H1 (cell line): ENCODE results near the gene SIK1. TPM values are rescaled to one million over a fixed set of nuclear protein-coding genes. Genes with fewer than 3 reads are reported as not detected.
"Not testable (repeated sequence)": the region's sequence is repeated elsewhere in the genome, so short reads cannot be mapped to it uniquely, and the experiment has no call there.

Experiments
- CTCF ChIA-PET: fragments of 300-600 bp; sonication (Branson Sonifier 250); formaldehyde crosslinking; loops from one replicate; lab custom pipeline; 2021; ENCODE audit not compliant: partially characterized antibody; lab: Charles Lee
- POLR2A ChIA-PET: fragments of 300-600 bp; sonication (Branson Sonifier 250); formaldehyde crosslinking; loops from one replicate; lab custom pipeline; 2021; ENCODE audit warnings: inconsistent platforms; ENCODE audit not compliant: partially characterized antibody; lab: Charles Lee
- DNase-seq, 2 experiments: peaks; one replicate each; pipeline versions ENCODE4 v3.0.0 to v3.0.0-alpha.2; 2010 to 2022; ENCODE audit warnings: low spot score in 2 of 2, low read depth in 1 of 2, mixed read lengths in 1 of 2
- FAIRE-seq: peaks from 2 replicates; lab custom pipeline; 2011; peaks lifted over from hg19 to GRCh38; lab: Jason Lieb, UNC
- H2AFZ ChIP-seq: 2 replicates; pipeline ENCODE4 v1.8.1; 2012; ENCODE audit warnings: low read length, inconsistent platforms
- H2AK5ac ChIP-seq: 2 replicates; pipeline ENCODE4 v1.6.1; 2013; ENCODE audit warnings: low read depth, low read length
- H2BK120ac ChIP-seq: replicated peaks from 2 replicates; pipeline ENCODE3; 2013; ENCODE audit warnings: low read depth, low read length, inconsistent platforms
- H2BK12ac ChIP-seq: 2 replicates; pipeline ENCODE4 v1.6.1; 2013; ENCODE audit warnings: low read depth, low read length
- H2BK15ac ChIP-seq: 2 replicates; pipeline ENCODE4 v1.6.1; 2013; ENCODE audit warnings: low read length
- H2BK20ac ChIP-seq: 2 replicates; pipeline ENCODE4 v1.6.1; 2013; ENCODE audit warnings: low read length
- H2BK5ac ChIP-seq: 2 replicates; pipeline ENCODE4 v1.6.1; 2013; ENCODE audit warnings: low read depth, low read length
- H3K14ac ChIP-seq: 2 replicates; pipeline ENCODE4 v1.6.1; 2013; ENCODE audit warnings: inconsistent platforms; ENCODE audit not compliant: insufficient read length
- H3K18ac ChIP-seq: 2 replicates; pipeline ENCODE4 v1.6.1; 2013; ENCODE audit warnings: low read length; ENCODE audit errors: extremely low read depth
- H3K23ac ChIP-seq: 2 replicates; pipeline ENCODE4 v1.6.1; 2013; ENCODE audit warnings: inconsistent platforms; ENCODE audit not compliant: insufficient read length
- H3K23me2 ChIP-seq: 2 replicates; pipeline ENCODE4 v1.6.1; 2013; ENCODE audit warnings: low read depth, low read length
- H3K27ac ChIP-seq: 2 replicates; pipeline ENCODE4 v1.6.1; 2011; ENCODE audit warnings: low read depth, low read length, inconsistent platforms
- H3K27me3 ChIP-seq, 4 experiments: replicated peaks in 1 of 4; 1 replicate in 1 of 4; 2 replicates in 3 of 4; pipeline versions ENCODE4 v1.6.1 to v1.8.1; 2011 to 2013; ENCODE audit warnings: low read length in 3 of 4, mild to moderate bottlenecking in 3 of 4, inconsistent platforms in 2 of 4, mixed read lengths in 2 of 4, moderate library complexity in 1 of 4; ENCODE audit not compliant: control insufficient read depth in 3 of 4, insufficient read depth in 3 of 4; ENCODE audit errors: extremely low read depth in 1 of 4
- H3K36me3 ChIP-seq, 4 experiments: 2 replicates each; pipeline versions ENCODE4 v1.6.1 to v1.8.1; 2011 to 2013; ENCODE audit warnings: mild to moderate bottlenecking in 4 of 4, low read length in 3 of 4, moderate library complexity in 2 of 4, control low read depth in 1 of 4, inconsistent platforms in 1 of 4; ENCODE audit not compliant: insufficient read depth in 4 of 4, control insufficient read depth in 2 of 4
- H3K4ac ChIP-seq: replicated peaks from 2 replicates; pipeline ENCODE3; 2013; ENCODE audit warnings: low read length, low read depth, mixed read lengths, inconsistent platforms; ENCODE audit not compliant: insufficient read length
- H3K4me1 ChIP-seq, 4 experiments: replicated peaks in 1 of 4; 1 replicate in 1 of 4; 2 replicates in 3 of 4; pipeline versions ENCODE4 v1.6.1 to v1.8.1; 2011 to 2013; ENCODE audit warnings: low read length in 3 of 4, inconsistent platforms in 2 of 4, mixed read lengths in 1 of 4; ENCODE audit not compliant: insufficient read depth in 4 of 4, control insufficient read depth in 3 of 4
- H3K4me2 ChIP-seq, 2 experiments: 2 replicates each; pipeline versions ENCODE4 v1.6.1 to v1.8.1; 2011 to 2013; ENCODE audit warnings: low read depth in 2 of 2, low read length in 2 of 2, control low read depth in 1 of 2, inconsistent platforms in 1 of 2, mild to moderate bottlenecking in 1 of 2; ENCODE audit not compliant: insufficient read depth in 1 of 2
- H3K4me3 ChIP-seq, 4 experiments: fragments of 200-600, 300-600 bp in 1 of 4; sonication (generic), shearing (Covaris generic), sonication (Bioruptor Twin) in 1 of 4; 2 replicates each; pipeline versions ENCODE4 v1.5.1 to v1.8.1; 2011 to 2016; ENCODE audit warnings: low read length in 4 of 4, low read depth in 3 of 4, control low read depth in 2 of 4, inconsistent platforms in 2 of 4, mild to moderate bottlenecking in 2 of 4, mixed read lengths in 1 of 4, moderate library complexity in 1 of 4; ENCODE audit not compliant: insufficient read depth in 2 of 4; ENCODE audit errors: extremely low read depth in 1 of 4
- H3K56ac ChIP-seq: replicated peaks from 2 replicates; pipeline ENCODE3; 2013; ENCODE audit warnings: low read depth, mild to moderate bottlenecking, mixed read lengths, low read length, inconsistent platforms; ENCODE audit not compliant: insufficient read length
- H3K79me1 ChIP-seq: 2 replicates; pipeline ENCODE4 v1.6.1; 2013; ENCODE audit warnings: low read depth, low read length, control low read depth
- H3K79me2 ChIP-seq, 2 experiments: 2 replicates each; pipeline versions ENCODE4 v1.6.1 to v1.8.1; 2012 to 2013; ENCODE audit warnings: low read length in 2 of 2, mild to moderate bottlenecking in 2 of 2, inconsistent platforms in 1 of 2; ENCODE audit not compliant: insufficient read depth in 2 of 2, control insufficient read depth in 1 of 2
- H3K9ac ChIP-seq, 4 experiments: replicated peaks in 1 of 4; 1 replicate in 1 of 4; 2 replicates in 3 of 4; pipeline versions ENCODE4 v1.6.1 to v1.8.1; 2011 to 2013; ENCODE audit warnings: low read depth in 3 of 4, low read length in 3 of 4, control low read depth in 2 of 4, mild to moderate bottlenecking in 2 of 4, moderate library complexity in 2 of 4, inconsistent platforms in 1 of 4; ENCODE audit errors: extremely low read depth in 1 of 4
- H3K9me3 ChIP-seq, 2 experiments: 2 replicates each; pipeline versions ENCODE4 v1.6.1 to v1.8.1; 2012 to 2013; ENCODE audit warnings: mild to moderate bottlenecking in 2 of 2, moderate library complexity in 2 of 2, control low read depth in 1 of 2, inconsistent platforms in 1 of 2, low read depth in 1 of 2, low read length in 1 of 2, mixed read lengths in 1 of 2; ENCODE audit not compliant: insufficient read depth in 2 of 2
- H4K20me1 ChIP-seq, 2 experiments: replicated peaks in 1 of 2; 2 replicates each; pipeline versions ENCODE3 to v1.8.1; 2011 to 2013; ENCODE audit warnings: inconsistent platforms in 2 of 2, low read length in 2 of 2, mild to moderate bottlenecking in 1 of 2; ENCODE audit not compliant: insufficient read depth in 2 of 2, control insufficient read depth in 1 of 2
- H4K5ac ChIP-seq: 2 replicates; pipeline ENCODE4 v1.6.1; 2013; ENCODE audit warnings: low read length, low read depth, mixed read lengths, inconsistent platforms; ENCODE audit not compliant: insufficient read length
- H4K8ac ChIP-seq: 2 replicates; pipeline ENCODE4 v1.8.0; 2013; ENCODE audit warnings: mild to moderate bottlenecking, moderate library complexity, low read length, inconsistent platforms; ENCODE audit not compliant: insufficient read depth; ENCODE audit errors: extremely low read depth
- H4K91ac ChIP-seq: replicated peaks from 2 replicates; pipeline ENCODE3; 2013; ENCODE audit warnings: low read length, mixed read lengths, inconsistent platforms; ENCODE audit not compliant: insufficient read length
- WGBS, 2 experiments: shearing (Covaris generic) in 1 of 2; methylation state at CpG; one replicate each; pipeline versions ENCODE4 v1.1.6 to v1.1.7; 2013 to 2015; ENCODE audit warnings: low lambda C conversion rate in 2 of 2, mixed read lengths in 2 of 2, inconsistent platforms in 1 of 2, low coverage in 1 of 2, missing lambda C conversion rate in 1 of 2; ENCODE audit not compliant: insufficient replicate concordance in 2 of 2, insufficient coverage in 1 of 2, insufficient read length in 1 of 2; ENCODE audit errors: extremely low coverage in 1 of 2, missing lambda C conversion rate in 1 of 2; 5-methylcytosine and 5-hydroxymethylcytosine counted together
- polyA plus RNA-seq, 7 experiments: library from polyadenylated mRNA; depleted of rRNA in 3 of 7; stranded (reverse) in 5 of 7; unstranded in 2 of 7; fragments of >200 nt in 5 of 7; fragments of 200-250 nt in 2 of 7; gene quantifications; 1 replicate in 5 of 7; 2 replicates in 1 of 7; 4 replicates in 1 of 7; pipeline versions ENCODE4 v1.2.1 to v1.2.3, GENCODE V29; 2011 to 2013; ENCODE audit warnings: missing spikeins in 2 of 7, mixed read lengths in 2 of 7
- total RNA-seq: library from RNA; stranded (reverse); fragmentation: NEBNext Ultra II Directional; extraction: Animal tissue kit (Norgen Biotek cat#: 25700); gene quantifications from 2 replicates; pipeline ENCODE4 v1.2.1, GENCODE V29; 2021

Gene SIK1
- total and polyA plus RNA-seq, 2 of the 8 experiments (the other 6 are each of a cell fraction or from before 2014, with no cell fraction given), result 1.5 to 6.7 TPM

DNA sequence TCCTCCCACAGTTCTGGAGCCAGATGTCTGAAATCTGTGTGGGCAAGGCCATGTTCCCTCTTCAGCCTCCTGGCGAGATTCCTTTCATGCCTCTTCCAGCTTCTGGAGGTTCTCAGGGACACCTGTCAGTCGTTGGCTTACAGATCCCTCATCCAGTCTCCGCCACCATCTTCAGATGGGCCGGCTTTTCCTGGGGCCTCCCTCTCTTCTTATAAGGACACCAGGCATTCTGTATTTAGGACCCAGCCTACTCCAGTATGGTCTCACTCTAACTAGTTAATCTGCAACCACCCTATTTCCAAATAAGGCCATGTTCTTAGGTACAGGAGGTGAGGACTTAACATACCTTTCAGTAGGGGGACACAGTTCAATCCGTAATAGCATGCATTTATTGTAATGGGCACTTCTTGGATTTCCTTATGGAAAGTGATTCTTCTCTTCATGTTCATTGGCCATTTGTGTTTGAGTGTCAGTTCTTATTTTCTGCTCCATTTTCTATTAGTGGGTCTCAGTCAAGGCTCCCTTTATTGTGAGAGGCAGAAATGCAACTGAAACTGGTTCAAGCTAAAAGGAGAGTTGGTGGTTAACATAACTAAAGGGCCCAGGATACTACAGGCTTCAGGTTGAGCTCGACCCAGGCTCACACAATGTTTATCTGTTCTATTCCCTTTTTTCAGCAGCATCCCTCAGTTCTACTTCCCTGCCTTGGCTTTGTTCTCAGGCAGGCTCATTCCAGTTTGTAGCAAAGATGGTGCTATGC lies 12.6 kb upstream of the SIK1 start:
- H2AK5ac ChIP-seq, H3K27ac ChIP-seq, H4K20me1 ChIP-seq, H3K14ac ChIP-seq, H3K23me2 ChIP-seq, H3K4me1 ChIP-seq, H3K4me3 ChIP-seq, H2BK12ac ChIP-seq, H2BK20ac ChIP-seq, H3K27me3 ChIP-seq, H4K5ac ChIP-seq, H2AFZ ChIP-seq, DNase-seq, H3K18ac ChIP-seq, FAIRE-seq, H2BK15ac ChIP-seq, H3K79me1 ChIP-seq, H3K4ac ChIP-seq, H3K56ac ChIP-seq, POLR2A ChIA-PET, H3K9me3 ChIP-seq, H4K91ac ChIP-seq, H2BK5ac ChIP-seq, H3K9ac ChIP-seq, H4K8ac ChIP-seq, H3K4me2 ChIP-seq, CTCF ChIA-PET, H2BK120ac ChIP-seq, H3K36me3 ChIP-seq, H3K23ac ChIP-seq, H3K79me2 ChIP-seq: not testable (repeated sequence)
- 90% methylated on average over 2 of the region's 6 CpGs; no CpG with 5 or more reads in 1 of the 2 experiments for WGBS, 2 experiments

DNA sequence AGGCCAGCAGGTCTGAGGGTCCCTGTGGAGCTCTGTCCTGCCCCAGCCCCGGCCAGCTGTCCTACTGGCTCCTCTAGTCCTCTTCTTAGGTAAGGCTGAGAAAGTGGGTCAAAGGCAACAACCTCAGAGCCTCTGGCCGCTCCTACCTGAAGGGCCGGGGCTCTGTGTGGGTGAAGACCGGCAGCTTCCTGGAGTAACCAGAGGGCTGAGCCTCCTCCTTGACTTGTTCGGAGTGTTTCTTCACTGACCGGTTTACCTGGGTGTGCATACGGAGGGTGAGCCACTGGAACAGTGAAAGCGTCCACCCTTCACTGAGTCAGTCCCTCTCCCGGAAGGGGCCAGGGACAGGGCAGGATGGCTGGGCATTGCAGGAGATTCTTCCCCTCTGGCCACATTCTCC lies 9.3 kb upstream of the SIK1 start:
- H3K4me3 ChIP-seq, H3K18ac ChIP-seq, H3K79me2 ChIP-seq, H3K9ac ChIP-seq, H4K91ac ChIP-seq, H2BK20ac ChIP-seq, H2AFZ ChIP-seq, H3K4me1 ChIP-seq, H2BK12ac ChIP-seq, H3K79me1 ChIP-seq, H3K4me2 ChIP-seq, H2BK120ac ChIP-seq, POLR2A ChIA-PET, H4K20me1 ChIP-seq, H3K14ac ChIP-seq, H4K5ac ChIP-seq, H2AK5ac ChIP-seq, H3K4ac ChIP-seq, H3K23me2 ChIP-seq, H4K8ac ChIP-seq, DNase-seq, H3K27me3 ChIP-seq, H2BK5ac ChIP-seq, H3K9me3 ChIP-seq, CTCF ChIA-PET, H2BK15ac ChIP-seq, H3K23ac ChIP-seq, H3K56ac ChIP-seq, FAIRE-seq, H3K27ac ChIP-seq, H3K36me3 ChIP-seq: not testable (repeated sequence)
- WGBS, 2 experiments, result no CpG with 5 or more reads among the region's 9 CpGs
